K562 (cell line): ENCODE data around the gene HPX. TPM values are rescaled to one million over a fixed set of nuclear protein-coding genes. Genes with fewer than 3 reads are reported as not detected.

Experiments
- PCBP1 ChIP-seq: fragments of 200-400 bp; formaldehyde crosslinking; IDR thresholded peaks from 2 replicates; pipeline ENCODE4 v1.6.1; 2018; ENCODE audit warnings: mild to moderate bottlenecking, low read depth, low read length; ENCODE audit not compliant: poor library complexity, severe bottlenecking
- PRMT5 ChIP-seq: sonication (generic); formaldehyde crosslinking; IDR thresholded peaks from 2 replicates; pipeline ENCODE4 v1.5.0; 2020; ENCODE audit warnings: missing genetic modification reagents
- STAG1 ChIP-seq: sonication (generic); formaldehyde crosslinking; IDR thresholded peaks from 2 replicates; pipeline ENCODE4 v1.5.0; 2020; ENCODE audit warnings: missing genetic modification reagents, borderline replicate concordance
- TCF7L2 ChIP-seq: fragments of 150-350 bp; IDR thresholded peaks from 2 replicates; pipeline ENCODE4 v1.6.1; 2016; ENCODE audit warnings: low read depth, mild to moderate bottlenecking, low read length, moderate library complexity
- TCFL5 ChIP-seq: fragments of 250-450 bp; sonication (Bioruptor Pico); conservative IDR thresholded peaks from 2 replicates; pipeline ENCODE4 v1.6.1; 2021; ENCODE audit warnings: mild to moderate bottlenecking, moderate library complexity, matching md5 sums
- TFE3 ChIP-seq: fragments of 450-650 bp; formaldehyde crosslinking; IDR thresholded peaks from 2 replicates; pipeline ENCODE4 v1.4.0; 2020; ENCODE audit warnings: mild to moderate bottlenecking, mixed read lengths
- ZC3H4 ChIP-seq: sonication (generic); formaldehyde crosslinking; IDR thresholded peaks from 2 replicates; pipeline ENCODE4 v1.9.0; 2021; ENCODE audit warnings: missing genetic modification reagents, borderline replicate concordance
- polyA plus RNA-seq, 8 experiments: library from polyadenylated mRNA; depleted of rRNA in 4 of 8; stranded (reverse) in 5 of 8; unstranded in 3 of 8; fragments of >200 nt; fragmentation: Nextera tagmentation in 2 of 8; fragmentation: Illumina TruSeq in 1 of 8; extraction: Ambion mirVana in 2 of 8; extraction: Trizol in 1 of 8; gene quantifications; 2 replicates each; pipeline versions ENCODE4 v1.2.1 to v1.2.3, GENCODE V29; 2011 to 2014; ENCODE audit warnings: inconsistent platforms in 1 of 8, missing spikeins in 1 of 8
- total RNA-seq, 7 experiments: library from RNA; depleted of rRNA in 6 of 7; stranded (reverse); fragments of >200 nt in 6 of 7; fragmentation: Illumina TruSeq in 2 of 7; extraction: Trizol in 2 of 7; gene quantifications; 2 replicates each; pipeline versions ENCODE4 v1.2.1 to v1.2.3, GENCODE V29; 2011 to 2021; ENCODE audit warnings: low replicate concordance in 1 of 7
- TF ChIP-seq, protein P1 (sequence below): fragments of 250-450 bp; sonication (Bioruptor Pico); IDR thresholded peaks from 2 replicates; pipeline ENCODE4 v1.5.0; 2021; ENCODE audit warnings: mild to moderate bottlenecking, moderate library complexity
- TF ChIP-seq, protein P2 (sequence below), 2 experiments: fragments of 450-650 bp in 1 of 2; sonication (generic) in 1 of 2; formaldehyde crosslinking in 1 of 2; IDR thresholded peaks; 2 replicates each; pipeline versions ENCODE4 v1.7.1 to v1.9.0; 2016 to 2022; ENCODE audit warnings: inconsistent platforms in 1 of 2, mild to moderate bottlenecking in 1 of 2, missing genetic modification reagents in 1 of 2

Gene HPX
- total and polyA plus RNA-seq, 9 of the 15 experiments (the other 6 are each of a cell fraction or from before 2014, with no cell fraction given): 0.12 to 1.2 (median 0.49) TPM; not detected in 1

DNA sequence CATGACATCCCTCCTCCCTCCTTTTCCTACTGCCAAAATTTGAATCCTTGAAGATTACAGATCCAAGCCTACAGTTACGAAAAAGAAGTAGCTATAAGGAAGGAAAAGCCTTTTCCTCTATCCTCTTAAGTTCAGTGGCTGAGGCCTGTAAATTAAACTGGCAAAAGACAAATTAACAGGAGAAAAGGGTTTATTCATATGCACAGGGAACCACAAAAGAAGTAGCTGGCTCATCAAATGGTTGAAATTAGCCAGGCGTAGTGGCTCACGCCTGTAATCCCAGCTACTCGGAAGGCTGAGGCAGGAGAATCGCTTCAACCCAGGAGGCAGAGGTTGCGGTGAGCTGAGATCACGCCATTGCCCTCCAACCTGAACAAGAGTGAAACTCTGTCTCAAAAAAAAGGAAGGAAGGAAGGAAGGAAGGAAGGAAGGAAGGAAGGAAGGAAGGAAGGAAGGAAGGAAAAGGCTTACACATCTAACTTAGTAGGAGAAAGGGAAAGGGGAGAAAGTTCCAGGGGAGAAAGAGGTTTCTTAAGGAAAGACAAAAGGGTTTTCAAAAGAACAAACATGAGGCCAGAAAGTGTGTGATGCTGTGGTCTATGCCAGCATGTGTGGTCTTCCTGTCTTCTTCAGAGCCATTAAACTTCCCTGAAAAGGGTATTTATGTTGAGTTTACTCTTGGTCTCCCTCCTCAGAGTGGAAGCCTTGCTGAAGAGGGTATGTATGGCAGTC is 55.6 kb downstream of the HPX start (continued):
- TF ChIP-seq, protein P1, sequence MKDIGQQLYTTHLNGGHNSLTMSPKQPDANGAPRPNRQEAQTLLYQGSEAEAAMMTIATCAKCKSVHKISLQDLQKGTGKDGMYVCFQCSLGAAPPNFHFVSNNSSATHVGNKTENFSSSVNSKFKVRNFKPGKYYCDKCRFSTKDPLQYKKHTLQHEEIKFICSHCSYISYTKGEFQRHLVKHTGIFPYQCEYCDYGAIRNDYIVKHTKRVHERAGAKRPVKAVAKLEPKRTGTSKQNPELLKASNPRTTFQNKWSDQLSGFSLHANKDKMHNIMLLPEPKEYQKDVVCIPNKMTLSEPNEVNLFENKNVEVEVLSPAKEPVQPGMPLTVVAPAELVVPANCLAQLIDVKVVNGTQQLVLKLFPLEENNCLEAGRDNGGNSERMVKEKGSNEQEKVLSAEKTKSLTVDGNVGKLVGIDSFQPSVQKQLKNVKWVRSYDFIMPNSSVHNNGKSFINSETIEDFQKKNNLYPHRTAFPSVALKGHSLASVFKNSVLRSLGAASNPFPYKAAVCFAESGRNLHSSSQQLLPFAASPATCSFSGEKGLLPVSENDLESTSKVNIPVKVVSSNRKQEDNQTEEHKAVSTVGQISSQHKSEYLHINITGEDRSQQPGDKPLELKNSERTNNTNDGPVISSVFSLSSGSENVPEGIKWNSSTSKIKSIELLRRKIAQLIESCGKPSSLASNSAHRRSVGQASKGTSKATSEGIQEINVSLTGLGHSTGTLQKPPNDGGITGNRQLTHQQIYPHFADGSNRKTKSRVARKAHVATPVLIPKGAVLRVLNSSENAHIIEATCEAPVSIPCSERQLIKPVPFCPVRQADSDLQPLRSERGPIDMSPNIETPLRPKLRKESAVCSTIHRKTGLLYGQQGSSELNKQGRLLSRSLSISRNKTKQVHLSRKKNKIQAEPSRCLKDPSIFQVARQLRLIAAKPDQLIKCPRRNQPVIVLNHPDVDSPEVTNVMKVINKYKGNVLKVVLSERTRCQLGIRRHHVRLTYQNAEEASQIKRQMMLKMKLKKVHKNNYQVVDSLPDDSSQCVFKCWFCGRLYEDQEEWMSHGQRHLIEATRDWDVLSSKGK (CRISPR knock-in tag): no peak
- TF ChIP-seq PRMT5 (CRISPR knock-in tag) (no peak), PCBP1 (no peak), TCFL5 (no peak), TCF7L2 (no peak), STAG1 (CRISPR knock-in tag) (no peak), ZC3H4 (CRISPR knock-in tag) (no peak), TFE3 (CRISPR knock-in tag) (no peak)
- TF ChIP-seq, protein P2, sequence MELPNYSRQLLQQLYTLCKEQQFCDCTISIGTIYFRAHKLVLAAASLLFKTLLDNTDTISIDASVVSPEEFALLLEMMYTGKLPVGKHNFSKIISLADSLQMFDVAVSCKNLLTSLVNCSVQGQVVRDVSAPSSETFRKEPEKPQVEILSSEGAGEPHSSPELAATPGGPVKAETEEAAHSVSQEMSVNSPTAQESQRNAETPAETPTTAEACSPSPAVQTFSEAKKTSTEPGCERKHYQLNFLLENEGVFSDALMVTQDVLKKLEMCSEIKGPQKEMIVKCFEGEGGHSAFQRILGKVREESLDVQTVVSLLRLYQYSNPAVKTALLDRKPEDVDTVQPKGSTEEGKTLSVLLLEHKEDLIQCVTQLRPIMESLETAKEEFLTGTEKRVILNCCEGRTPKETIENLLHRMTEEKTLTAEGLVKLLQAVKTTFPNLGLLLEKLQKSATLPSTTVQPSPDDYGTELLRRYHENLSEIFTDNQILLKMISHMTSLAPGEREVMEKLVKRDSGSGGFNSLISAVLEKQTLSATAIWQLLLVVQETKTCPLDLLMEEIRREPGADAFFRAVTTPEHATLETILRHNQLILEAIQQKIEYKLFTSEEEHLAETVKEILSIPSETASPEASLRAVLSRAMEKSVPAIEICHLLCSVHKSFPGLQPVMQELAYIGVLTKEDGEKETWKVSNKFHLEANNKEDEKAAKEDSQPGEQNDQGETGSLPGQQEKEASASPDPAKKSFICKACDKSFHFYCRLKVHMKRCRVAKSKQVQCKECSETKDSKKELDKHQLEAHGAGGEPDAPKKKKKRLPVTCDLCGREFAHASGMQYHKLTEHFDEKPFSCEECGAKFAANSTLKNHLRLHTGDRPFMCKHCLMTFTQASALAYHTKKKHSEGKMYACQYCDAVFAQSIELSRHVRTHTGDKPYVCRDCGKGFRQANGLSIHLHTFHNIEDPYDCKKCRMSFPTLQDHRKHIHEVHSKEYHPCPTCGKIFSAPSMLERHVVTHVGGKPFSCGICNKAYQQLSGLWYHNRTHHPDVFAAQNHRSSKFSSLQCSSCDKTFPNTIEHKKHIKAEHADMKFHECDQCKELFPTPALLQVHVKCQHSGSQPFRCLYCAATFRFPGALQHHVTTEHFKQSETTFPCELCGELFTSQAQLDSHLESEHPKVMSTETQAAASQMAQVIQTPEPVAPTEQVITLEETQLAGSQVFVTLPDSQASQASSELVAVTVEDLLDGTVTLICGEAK (IDR thresholded peaks at IDR 0.05): no peak
- TF ChIP-seq, protein P2 (CRISPR knock-in tag; IDR thresholded peaks at IDR 0.05): no peak
